K562 (cell line): Measurements from ENCODE around the gene SSBP2. TPM values are rescaled to one million over a fixed set of nuclear protein-coding genes. Genes with fewer than 3 reads are reported as not detected.

ENCODE experiments used
- ATAC-seq: fragments of 200-7000 bp; cut with Tn5 transposase; 3 replicates; pipeline ENCODE4 v1.9.1; 2020; ENCODE audit warnings: moderate library complexity
- BruUV-seq: library from RNA; stranded (reverse); fragments of 400-500 nt; replicated peaks from 2 replicates; lab custom pipeline; 2021; lab: Mats Ljungman, UMichigan
- CTCF ChIA-PET: fragments of 300-600 bp; formaldehyde crosslinking; extraction: SDS; loops from one replicate; lab custom pipeline; 2021; ENCODE audit warnings: low intra/inter-chr PET ratio; lab: Yijun Ruan, JAX
- POLR2A ChIA-PET: fragments of 300-600, 350-650 bp; sonication (Branson Sonifier 250); formaldehyde crosslinking; extraction: SDS; loops from one replicate; lab custom pipeline; 2021; ENCODE audit warnings: antibody characterized with exemption, inconsistent platforms; lab: Yijun Ruan, JAX
- DNase-seq, 4 experiments: peaks; one replicate each; pipeline versions ENCODE4 v3.0.0 to v3.0.0-alpha.2; 2011 to 2018; ENCODE audit warnings: low spot score in 3 of 4, mixed read lengths in 3 of 4; ENCODE audit errors: extremely low read depth in 1 of 4
- FAIRE-seq: peaks from 2 replicates; lab custom pipeline; 2011; peaks lifted over from hg19 to GRCh38; lab: Jason Lieb, UNC
- H2AFZ ChIP-seq: 2 replicates; pipeline ENCODE4 v1.6.0; 2011; ENCODE audit warnings: low read depth, low read length, control low read depth, inconsistent platforms
- H3K27ac ChIP-seq: fragments of 200-600 bp; 3 replicates; pipeline ENCODE4 v1.8.0; 2011; ENCODE audit warnings: low read depth, mild to moderate bottlenecking, control low read depth, inconsistent platforms, low read length, moderate library complexity, mixed read lengths; ENCODE audit errors: extremely low read depth
- H3K27me3 ChIP-seq, 2 experiments: fragments of 300-600 bp in 1 of 2; 2 replicates in 1 of 2; 3 replicates in 1 of 2; pipeline versions ENCODE4 v1.6.0 to v1.8.0; 2011; ENCODE audit warnings: inconsistent platforms in 2 of 2, low read length in 2 of 2, mild to moderate bottlenecking in 1 of 2, mixed read lengths in 1 of 2, moderate library complexity in 1 of 2; ENCODE audit not compliant: control insufficient read depth in 2 of 2, insufficient read depth in 2 of 2
- H3K36me3 ChIP-seq: fragments of 300-600 bp; 3 replicates; pipeline ENCODE4 v1.8.0; 2011; ENCODE audit warnings: mild to moderate bottlenecking, low read length, inconsistent platforms; ENCODE audit not compliant: control insufficient read depth, insufficient read depth
- H3K4me1 ChIP-seq, 2 experiments: fragments of 200-600 bp in 1 of 2; replicated peaks in 1 of 2; 2 replicates in 1 of 2; 3 replicates in 1 of 2; pipeline versions ENCODE4 v1.5.1 to v1.8.0; 2011; ENCODE audit warnings: inconsistent platforms in 2 of 2, low read length in 2 of 2, mild to moderate bottlenecking in 1 of 2, mixed read lengths in 1 of 2, moderate library complexity in 1 of 2; ENCODE audit not compliant: control insufficient read depth in 2 of 2, insufficient read depth in 2 of 2
- H3K4me2 ChIP-seq: 2 replicates; pipeline ENCODE4 v1.6.1; 2011; ENCODE audit warnings: low read length, control low read depth, inconsistent platforms, mixed read lengths; ENCODE audit not compliant: insufficient read depth
- H3K4me3 ChIP-seq: fragments of 200-600 bp; sonication (generic), shearing (Covaris generic); 2 replicates; pipeline ENCODE4 v1.5.1; 2016; ENCODE audit warnings: control low read depth, inconsistent platforms
- H3K79me2 ChIP-seq: fragments of 200-600 bp; 3 replicates; pipeline ENCODE4 v1.8.0; 2011; ENCODE audit warnings: low read length, inconsistent platforms; ENCODE audit not compliant: control insufficient read depth, insufficient read depth
- H3K9ac ChIP-seq, 2 experiments: 2 replicates each; pipeline versions ENCODE4 v1.6.0 to v1.6.1; 2011; ENCODE audit warnings: low read depth in 2 of 2, low read length in 2 of 2, control low read depth in 1 of 2, inconsistent platforms in 1 of 2, mild to moderate bottlenecking in 1 of 2, mixed read lengths in 1 of 2; ENCODE audit not compliant: insufficient read depth in 1 of 2
- H3K9me1 ChIP-seq: one replicate; pipeline ENCODE4 v1.6.0; 2011; ENCODE audit warnings: inconsistent platforms, mild to moderate bottlenecking, low read length, moderate library complexity; ENCODE audit not compliant: control insufficient read depth, insufficient read depth
- H3K9me3 ChIP-seq: replicated peaks from 2 replicates; pipeline ENCODE4 v1.5.1; 2011; ENCODE audit warnings: low read depth, low read length, inconsistent platforms; ENCODE audit not compliant: control insufficient read depth, insufficient read depth
- H4K20me1 ChIP-seq: replicated peaks from 2 replicates; pipeline ENCODE4 v1.6.1; 2011; ENCODE audit warnings: low read length, inconsistent platforms, mixed read lengths; ENCODE audit not compliant: control insufficient read depth, insufficient read depth
- ARID3A ChIP-seq: IDR thresholded peaks from 2 replicates; pipeline ENCODE4 v1.6.1; 2012; ENCODE audit warnings: low read depth, low read length, improper control_type of control experiment, borderline replicate concordance
- CBX8 ChIP-seq: fragments of 200-600 bp; sonication (generic); IDR thresholded peaks from 2 replicates; pipeline ENCODE4 v1.6.1; 2012; ENCODE audit warnings: borderline replicate concordance, mixed run types, low read depth, mild to moderate bottlenecking, moderate library complexity, mixed read lengths, low read length, control low read depth, inconsistent platforms; ENCODE audit not compliant: poor library complexity, severe bottlenecking; ENCODE audit errors: extremely low read depth
- EP300 ChIP-seq: IDR thresholded peaks from 2 replicates; pipeline ENCODE4 v1.6.1; 2012; ENCODE audit warnings: low read length, improper control_type of control experiment
- FOSL1 ChIP-seq: fragments of 200-800 bp; sonication (Bioruptor generic); conservative IDR thresholded peaks from 2 replicates; pipeline ENCODE4 v1.6.1; 2016; ENCODE audit warnings: missing genetic modification characterization, missing compliant biosample characterization
- IRF9 ChIP-seq: fragments of 450-650 bp; IDR thresholded peaks from 2 replicates; pipeline ENCODE4 v1.6.1; 2016; ENCODE audit warnings: missing biosample characterization, missing genetic modification characterization
- JUN ChIP-seq, 2 experiments: sonication (generic) in 1 of 2; formaldehyde crosslinking in 1 of 2; IDR thresholded peaks; 2 replicates each; pipeline versions ENCODE4 v1.6.1 to v1.8.0; 2012 to 2022; ENCODE audit warnings: borderline replicate concordance in 2 of 2, mild to moderate bottlenecking in 2 of 2, improper control_type of control experiment in 1 of 2, low read depth in 1 of 2, low read length in 1 of 2, missing genetic modification reagents in 1 of 2
- LARP7 ChIP-seq: fragments of 450-650 bp; IDR thresholded peaks from 2 replicates; pipeline ENCODE4 v1.6.1; 2016
- TARDBP ChIP-seq: fragments of 450-650 bp; IDR thresholded peaks from 2 replicates; pipeline ENCODE4 v1.6.1; 2016
- TRIM24 ChIP-seq, 2 experiments: fragments of 450-650 bp; IDR thresholded peaks; 2 replicates each; pipeline ENCODE4 v1.6.1; 2016
- ZNF23 ChIP-seq: fragments of 250-450 bp; sonication (Bioruptor Pico); IDR thresholded peaks from 2 replicates; pipeline ENCODE4 v1.4.0; 2020; ENCODE audit warnings: mild to moderate bottlenecking
- ZNF407 ChIP-seq: fragments of 450-650 bp; IDR thresholded peaks from 2 replicates; pipeline ENCODE4 v1.6.1; 2016; ENCODE audit warnings: low read depth
- WGBS: fragments of 100-300 bp; shearing (Covaris generic); methylation state at CpG from one replicate; pipeline ENCODE4 v1.1.6; 2016; ENCODE audit warnings: low coverage, mixed read lengths; ENCODE audit not compliant: insufficient coverage; ENCODE audit errors: missing lambda C conversion rate; 5-methylcytosine and 5-hydroxymethylcytosine counted together
- in situ Hi-C: fragments of 300-500 bp; cut with MboI; formaldehyde crosslinking; loops from 4 replicates; pipeline ENCODE4 v1.15.0; 2018; ENCODE audit warnings: inconsistent platforms, mixed read lengths
- intact Hi-C: fragments of 100-400 bp; cut with micrococcal nuclease; formaldehyde crosslinking; loops from 2 replicates; pipeline ENCODE4 v1.14.2; 2022
- polyA plus RNA-seq, 8 experiments: library from polyadenylated mRNA; depleted of rRNA in 4 of 8; stranded (reverse) in 5 of 8; unstranded in 3 of 8; fragments of >200 nt; fragmentation: Nextera tagmentation in 2 of 8; fragmentation: Illumina TruSeq in 1 of 8; extraction: Ambion mirVana in 2 of 8; extraction: Trizol in 1 of 8; gene quantifications; 2 replicates each; pipeline versions ENCODE4 v1.2.1 to v1.2.3, GENCODE V29; 2011 to 2014; ENCODE audit warnings: inconsistent platforms in 1 of 8, missing spikeins in 1 of 8
- total RNA-seq, 7 experiments: library from RNA; depleted of rRNA in 6 of 7; stranded (reverse); fragments of >200 nt in 6 of 7; fragmentation: Illumina TruSeq in 2 of 7; extraction: Trizol in 2 of 7; gene quantifications; 2 replicates each; pipeline versions ENCODE4 v1.2.1 to v1.2.3, GENCODE V29; 2011 to 2021; ENCODE audit warnings: low replicate concordance in 1 of 7

Gene SSBP2
- total and polyA plus RNA-seq, 9 of the 15 experiments (the other 6 are each of a cell fraction or from before 2014, with no cell fraction given) = 22.3 to 133 (median 42.1) TPM

GRCh38 chr5:81755320-81755719, 4.4 kb upstream of the SSBP2 start:
- H3K4me1 ChIP-seq = peaks cover 24 to 68% of the 10 kb centered on the region in 2 experiments
- peaks cover 27% of the 10 kb centered on the region for H3K79me2 ChIP-seq
- no peaks in the 10 kb centered on the region for H4K20me1 ChIP-seq
- ChIA-PET POLR2A (interaction anchor here (0.9 to 1.5 kb wide), 3 partner anchors 83 to 97 kb away, joined by 4 to 5 read pairs (median 5); no protein-coding TSS in a partner anchor), CTCF (no interaction called here)
- H3K36me3 ChIP-seq = no peaks in the 10 kb centered on the region
- H3K9me3 ChIP-seq = no peaks in the 10 kb centered on the region
- no peaks in the 10 kb centered on the region for H3K27me3 ChIP-seq
- peak overlapping the region; percentile 7; the same call in 2 of the 3 replicates for H3K27ac ChIP-seq
- peak; percentile 59 for FAIRE-seq
- no peaks in the 10 kb centered on the region for H3K9me1 ChIP-seq
- H3K9ac ChIP-seq = peak overlapping the region in 1 of 2 experiments; percentile 39; a peak in 1 of 4 replicates
- 0% methylated on average over 2 of the region's 2 CpGs for WGBS
- no peak for ATAC-seq
- no peak overlapping the region for H3K4me3 ChIP-seq
- peak overlapping the region; percentile 5; the same call in 1 of the 2 replicates for H3K4me2 ChIP-seq
- in situ Hi-C loops = loop anchor here (5.0 kb wide), 1 partner anchor 92 kb away; no protein-coding TSS in a partner anchor
- intact Hi-C loops = no loop called here
- peak overlapping the region; percentile 52 for H2AFZ ChIP-seq
- peak in 2 of 4 experiments; percentile 17 to 47 for DNase-seq
- BruUV-seq = no TSS peak
- no peak for TF ChIP-seq TARDBP
- no peak for TF ChIP-seq EP300
- no peak for TF ChIP-seq IRF9 (tag)
- TF ChIP-seq ZNF407 = no peak
- TF ChIP-seq CBX8 = no peak
- no peak for TF ChIP-seq ZNF23 (CRISPR knock-in tag)
- TF ChIP-seq JUN (IDR thresholded peaks at IDR 0.05; ENCODE audit: borderline replicate concordance, low read depth, low read length) = peak; percentile 25; the same call in 1 of the 2 replicates
- no peak for TF ChIP-seq JUN (CRISPR knock-in tag; IDR thresholded peaks at IDR 0.05; ENCODE audit: borderline replicate concordance)
- no peak for TF ChIP-seq LARP7
- peak; percentile 39; the same call in 1 of the 2 replicates for TF ChIP-seq FOSL1 (tag)
- TF ChIP-seq ARID3A = peak; percentile 41; the same call in 1 of the 2 replicates
- TF ChIP-seq TRIM24 (IDR thresholded peaks at IDR 0.05) = no peak
